Ammon's horn (tissue), 1 donor: ENCODE data around the gene GPATCH1.
"Not testable (repeated sequence)": the region's sequence is repeated elsewhere in the genome, so short reads cannot be mapped to it uniquely, and the experiment has no call there.

Source experiments
- DNase-seq: peaks from one replicate; pipeline ENCODE4 v3.0.0-alpha.2; 2016; ENCODE audit warnings: low spot score

GPATCH1 gene

GRCh38 chr19:33080761-33081681 lies at the start of gene GPATCH1:
TSS of gene GPATCH1 (plus strand) at chr19:33081181. CDS start at chr19:33081194, 13 bp downstream.
- DNase-seq = peak; percentile 92

DNA sequence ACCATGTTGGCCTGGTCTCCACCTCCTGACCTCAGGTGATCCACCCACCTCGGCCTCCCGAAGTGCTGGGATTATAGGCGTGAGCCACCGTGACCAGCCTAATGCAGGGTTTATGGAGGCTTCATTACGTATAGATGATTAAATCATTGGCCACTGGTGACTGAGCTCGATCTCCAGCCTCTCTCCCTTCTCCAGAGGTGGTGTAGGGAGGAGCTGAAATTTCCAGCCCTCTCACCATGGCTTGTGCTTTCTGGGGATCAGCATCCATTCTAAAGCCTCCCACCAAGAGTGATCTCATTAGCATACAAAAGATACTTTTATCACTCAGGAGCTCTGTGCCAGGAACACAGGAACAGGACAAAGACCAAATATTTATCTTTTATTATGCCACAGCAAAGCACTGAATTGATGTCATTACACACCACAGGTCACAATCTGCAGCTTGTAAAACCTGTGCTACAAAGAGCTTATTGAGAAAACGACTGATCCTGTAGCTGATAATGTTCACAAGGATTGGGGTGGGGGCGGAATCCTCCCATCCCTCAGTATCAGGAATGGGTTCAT lies 48.7 kb upstream of the GPATCH1 start:
- no peak for DNase-seq

GRCh38 chr19:33035461-33035860 lies 45.5 kb upstream of the GPATCH1 start:
- no peak for DNase-seq

GRCh38 chr19:33036370-33037167 lies 44.4 kb upstream of the GPATCH1 start:
- not testable (repeated sequence) for DNase-seq

- DNase-seq = not testable (repeated sequence)
These were observed 43.6 kb upstream of the GPATCH1 start for GRCh38 chr19:33037168-33038025.

GRCh38 chr19:33039108-33039599 lies 41.8 kb upstream of the GPATCH1 start:
- no peak for DNase-seq

GRCh38 chr19:33039815-33040214 lies 41.2 kb upstream of the GPATCH1 start:
- DNase-seq = no peak

DNA sequence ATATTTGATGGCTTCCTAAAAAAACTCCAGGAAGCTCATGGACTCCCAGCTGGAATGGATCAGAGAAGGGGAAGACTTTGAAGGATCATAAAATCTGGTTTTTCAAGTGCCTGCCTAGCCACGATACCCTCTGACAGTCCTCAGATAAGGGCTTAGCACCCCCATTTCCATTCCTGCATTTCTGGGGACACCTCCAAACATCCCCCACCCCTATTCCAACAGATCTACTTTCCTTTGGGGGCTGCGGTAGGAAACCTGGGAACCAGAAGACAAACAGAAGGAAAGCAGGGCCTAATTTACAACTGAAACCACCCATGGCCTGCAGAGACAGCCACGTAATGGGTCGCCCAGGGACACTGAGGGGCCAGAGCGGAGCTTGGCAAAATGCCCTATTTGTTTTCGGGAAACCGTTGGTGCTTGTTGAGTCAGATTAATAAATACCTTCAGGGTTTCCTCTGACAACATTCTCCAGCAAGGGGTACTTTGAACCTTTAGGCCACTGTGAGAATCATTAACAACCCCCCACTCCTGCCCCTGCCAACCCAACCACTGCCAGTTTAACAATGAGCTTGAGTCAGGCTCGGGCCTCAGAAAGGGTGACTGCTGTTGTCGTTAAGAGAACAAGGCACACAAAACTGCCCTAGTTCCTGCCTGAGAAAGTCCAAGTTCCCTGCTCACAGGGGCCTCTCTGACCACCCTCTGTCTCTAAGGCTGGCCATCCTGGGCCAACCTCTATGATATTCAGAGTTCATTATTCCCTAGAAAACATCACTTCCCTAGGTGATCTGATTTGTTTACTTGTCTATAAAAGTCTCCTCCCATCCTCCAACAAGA lies 39.8 kb upstream of the GPATCH1 start:
- DNase-seq = peak; percentile 52

- DNase-seq = not testable (repeated sequence)
These were observed 39.2 kb upstream of the GPATCH1 start for GRCh38 chr19:33041828-33042160.

- DNase-seq = no peak
These were observed 33.6 kb upstream of the GPATCH1 start for GRCh38 chr19:33047422-33047821.

DNA sequence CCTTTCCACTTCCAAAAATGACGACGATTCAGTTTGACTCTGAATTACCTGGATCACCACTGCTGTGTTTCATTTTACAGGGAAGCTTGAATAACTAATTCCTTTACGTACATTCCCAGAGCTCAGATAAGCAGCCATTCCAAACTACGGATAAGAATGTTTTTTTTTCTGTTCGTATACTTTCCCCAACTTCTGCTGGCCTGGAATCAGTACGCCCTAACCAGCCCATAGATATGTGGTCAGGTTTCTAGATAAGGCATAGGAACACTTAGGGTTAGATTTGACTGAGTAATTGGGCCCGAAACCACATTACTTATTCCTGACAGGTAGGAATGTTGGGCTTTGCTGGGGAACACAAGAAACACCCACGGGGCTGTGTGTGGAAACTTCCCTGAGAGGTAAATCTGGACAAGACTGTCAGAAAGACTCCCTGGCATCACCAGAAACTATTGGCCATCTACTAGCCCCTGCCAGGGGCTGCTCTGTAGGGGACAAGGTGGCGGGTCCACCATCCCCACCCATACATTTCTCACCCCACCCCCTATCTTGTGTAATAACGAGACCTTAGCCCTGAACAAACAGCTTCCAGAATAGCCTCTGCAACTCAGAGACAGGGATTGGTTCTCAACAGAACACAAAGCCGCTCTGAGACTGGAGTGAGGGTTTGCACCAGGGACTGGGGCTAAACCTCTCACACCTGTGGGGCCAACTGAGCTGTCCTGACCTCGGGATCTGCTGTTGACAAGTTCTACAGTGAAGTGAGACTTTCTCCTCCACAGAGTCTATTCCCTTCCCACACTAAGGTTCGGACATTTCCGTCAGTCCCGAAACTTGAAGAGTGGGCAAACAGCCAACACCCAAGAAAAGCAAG lies 31.9 kb upstream of the GPATCH1 start:
- DNase-seq = no peak

GRCh38 chr19:33050110-33050509 lies 30.9 kb upstream of the GPATCH1 start:
- DNase-seq = no peak

GRCh38 chr19:33052352-33052972 lies 28.5 kb upstream of the GPATCH1 start:
- no peak for DNase-seq

DNA sequence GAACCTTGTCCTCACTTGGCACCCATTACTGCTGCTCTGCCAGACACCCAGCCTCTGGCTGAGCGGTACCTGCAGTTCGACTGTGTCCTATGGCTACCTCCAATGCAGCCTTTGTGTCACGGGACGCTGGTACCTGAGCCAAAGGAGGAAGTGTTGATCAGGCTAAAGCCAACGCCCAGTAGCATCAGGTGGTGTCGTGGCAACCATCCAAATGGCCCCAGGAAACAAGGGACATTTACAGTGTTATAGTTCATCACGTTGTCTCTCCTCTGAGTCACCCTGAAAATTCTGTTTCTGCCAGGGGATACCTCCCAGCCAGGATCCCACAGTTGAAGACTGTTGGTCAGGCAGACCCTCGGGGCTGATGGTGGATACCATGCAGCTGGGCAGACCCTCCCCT lies 26.4 kb upstream of the GPATCH1 start:
- no peak for DNase-seq

DNA sequence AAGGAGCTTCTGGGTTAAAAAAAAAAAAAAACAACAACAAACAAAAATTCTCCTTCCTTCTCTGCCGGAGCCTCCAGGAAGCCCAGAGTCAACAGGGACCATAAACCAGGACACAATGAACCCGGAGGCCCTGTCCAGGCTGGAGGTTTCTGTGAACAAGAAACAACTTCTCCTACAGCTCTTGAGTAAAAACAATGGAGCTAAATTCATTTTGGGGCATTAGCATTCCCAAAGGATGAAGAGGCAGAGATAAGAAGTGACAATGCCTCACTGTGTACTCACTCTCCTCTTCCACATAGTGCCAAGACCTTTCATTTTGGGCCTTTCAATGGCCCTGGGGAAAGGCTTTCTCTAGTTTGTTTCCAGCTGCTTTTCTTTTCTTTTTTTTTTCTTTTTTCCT lies 25.3 kb upstream of the GPATCH1 start:
- DNase-seq = no peak

GRCh38 chr19:33060586-33060985 lies 20.4 kb upstream of the GPATCH1 start:
- DNase-seq = no peak

DNA sequence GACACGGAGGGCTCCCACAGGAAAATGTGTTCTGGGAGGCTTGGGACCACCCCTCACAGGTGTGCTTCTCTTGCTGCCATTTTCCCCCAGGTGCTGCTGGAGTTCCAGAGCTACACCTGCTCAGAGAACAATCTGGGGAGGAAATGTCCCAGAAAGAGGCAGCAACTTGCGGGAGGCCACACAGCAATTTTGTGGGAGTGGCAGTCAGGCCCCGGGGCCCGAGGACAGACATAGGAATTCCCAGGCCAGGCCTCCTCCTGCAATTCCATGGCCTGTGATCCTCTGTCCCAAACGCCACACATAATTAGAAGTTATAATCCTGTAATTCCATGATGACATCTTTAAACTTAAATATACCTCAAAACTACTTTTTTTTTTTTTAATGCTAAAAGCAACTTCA lies 18.1 kb upstream of the GPATCH1 start:
- DNase-seq = no peak

DNA sequence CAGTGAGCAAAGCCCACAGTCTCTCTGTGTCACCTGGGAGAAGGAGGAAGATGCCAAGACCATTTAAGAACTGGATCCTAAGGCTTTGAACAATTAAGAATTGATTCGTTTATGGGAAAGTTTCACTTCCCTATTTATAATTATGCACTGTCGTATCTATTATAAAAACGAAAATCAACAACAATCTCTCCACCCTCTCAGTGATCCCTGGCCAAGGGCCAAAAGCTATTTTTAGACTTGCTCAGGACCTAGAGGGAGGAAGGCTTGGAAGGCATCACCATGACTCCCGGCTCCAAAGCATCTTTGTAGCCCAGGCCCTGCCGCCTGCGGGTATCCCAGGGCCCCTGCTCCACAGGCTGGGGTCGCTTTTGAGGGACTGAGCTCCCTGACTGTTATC lies 17.6 kb upstream of the GPATCH1 start:
- no peak for DNase-seq

DNA sequence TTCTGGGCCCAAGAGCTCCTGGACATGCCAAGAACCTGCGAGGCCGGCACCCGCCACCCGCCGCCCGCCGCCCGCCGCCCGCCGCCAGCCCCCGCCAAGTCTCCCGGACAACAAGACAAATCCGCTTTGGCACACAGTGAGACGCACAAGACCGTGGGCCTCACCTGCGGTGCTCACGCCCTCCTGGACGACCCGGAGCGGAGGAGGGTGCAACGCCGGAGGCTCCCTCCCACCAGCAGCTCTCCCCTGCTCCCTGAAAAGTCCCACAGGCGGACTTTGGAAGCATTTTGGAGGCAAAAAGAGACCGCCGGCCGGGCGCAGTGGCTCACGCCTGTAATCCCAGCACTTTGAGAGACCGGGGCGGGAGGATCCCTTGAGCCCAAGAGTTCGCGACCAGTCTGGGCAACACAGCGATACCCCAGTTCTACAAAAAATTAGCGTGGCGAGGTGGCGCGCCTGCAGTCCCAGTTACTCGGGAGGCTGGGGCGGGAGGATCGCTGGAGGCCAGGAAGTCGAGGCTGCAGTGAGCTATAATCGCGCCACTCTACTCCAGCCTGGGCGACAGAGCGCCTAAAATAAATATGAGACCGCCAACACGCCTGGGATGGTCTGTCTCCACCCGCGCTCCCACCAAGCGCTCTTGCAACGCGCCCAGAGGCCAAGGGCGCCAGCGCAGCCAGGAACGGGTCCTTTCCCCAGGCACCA lies 17.1 kb upstream of the GPATCH1 start:
- DNase-seq = no peak
